NCI-H524 (cell line): ENCODE data around the gene RNF39.
"Not testable (repeated sequence)": the region's sequence is repeated elsewhere in the genome, so short reads cannot be mapped to it uniquely, and the experiment has no call there.

ENCODE experiments used
- DNase-seq, 2 experiments: peaks; one replicate each; lab custom pipeline; 2025; lab: John Stamatoyannopoulos, UW

The RNF39 gene

DNA sequence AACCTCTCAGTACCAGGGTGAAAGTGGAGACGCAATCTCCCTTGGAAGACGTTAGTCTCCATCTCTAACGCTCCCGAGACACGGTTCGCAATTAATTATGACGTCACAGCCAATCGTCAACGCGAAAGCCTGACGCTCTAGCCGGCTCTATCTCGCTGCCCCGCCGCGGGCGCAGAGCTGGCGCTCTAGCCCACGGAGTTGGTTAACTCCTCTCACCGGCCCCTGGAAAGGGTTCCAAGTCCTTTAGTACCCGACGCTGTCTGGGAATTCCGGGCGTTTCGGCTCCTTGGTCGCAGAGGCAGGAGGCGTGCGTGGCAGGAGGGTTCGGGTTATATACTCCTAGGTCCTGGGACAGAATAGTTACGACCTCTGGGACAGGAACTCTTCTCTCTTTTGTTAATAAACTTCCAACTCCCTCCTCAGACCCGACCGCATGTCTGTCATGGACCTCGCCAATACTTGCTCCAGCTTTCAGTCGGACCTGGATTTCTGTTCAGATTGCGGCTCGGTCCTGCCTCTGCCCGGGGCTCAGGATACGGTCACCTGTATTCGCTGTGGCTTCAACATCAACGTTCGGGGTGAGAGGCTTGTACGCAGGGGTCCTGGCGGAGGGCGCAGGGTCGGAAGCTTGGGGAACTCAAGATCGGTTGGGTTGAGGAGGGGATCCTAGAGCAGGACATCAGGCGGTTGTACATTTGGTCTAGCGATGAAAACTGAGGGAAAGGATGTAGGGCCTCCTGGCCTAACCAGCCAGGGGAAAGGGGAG lies 14.3 kb downstream of the RNF39 start, which contains the start of gene POLR1H:
TSS of gene POLR1H (plus strand) at position 174 of the 766 bp plus-strand sequence. CDS start at position 434, 260 bp downstream.
- DNase-seq = peak; percentile 92 to 95

DNA sequence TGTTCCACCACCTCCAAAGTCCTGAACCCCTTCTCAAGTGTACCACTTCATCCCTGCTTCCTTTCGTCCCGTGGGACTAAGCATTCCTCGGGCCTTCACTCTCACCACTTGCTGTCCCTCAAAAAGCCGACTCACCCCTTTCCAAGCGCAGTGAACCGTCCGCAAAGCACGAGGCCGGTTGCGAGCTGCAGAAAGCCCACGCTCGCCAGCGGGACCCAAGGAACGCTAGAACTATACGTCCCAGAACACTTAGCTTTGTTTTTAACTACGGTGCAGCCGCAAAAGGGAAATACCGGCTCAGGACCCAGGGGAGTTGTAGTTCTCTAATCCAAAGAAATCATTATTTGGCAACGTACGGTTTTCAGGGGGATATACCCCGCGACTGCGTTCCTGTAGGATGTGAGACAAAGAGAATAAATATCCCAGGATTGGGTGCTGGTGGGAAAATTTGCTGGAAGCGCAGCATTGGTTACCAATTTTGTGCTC lies 14.9 kb downstream of the RNF39 start:
- peak in 1 of 2 experiments; percentile 6 for DNase-seq

DNA sequence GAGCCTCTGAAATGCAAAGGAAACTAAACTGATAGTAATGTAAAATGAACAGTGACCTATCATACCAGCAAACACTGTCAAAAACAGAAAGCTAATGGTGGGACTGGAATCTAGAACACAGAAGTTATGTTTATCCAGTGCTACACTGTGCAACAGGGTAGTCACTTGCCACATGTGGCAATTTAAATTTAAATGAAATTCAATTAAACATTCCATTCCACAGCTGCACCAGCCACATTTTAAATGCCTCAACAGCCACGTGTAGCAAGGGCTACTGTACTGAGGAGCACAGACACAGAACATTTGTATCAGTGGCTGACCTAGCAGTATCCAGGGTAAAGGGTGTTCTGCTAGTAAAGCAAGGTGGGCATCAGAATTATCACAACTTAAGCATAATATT lies 20.1 kb downstream of the RNF39 start:
- DNase-seq = no peak

DNA sequence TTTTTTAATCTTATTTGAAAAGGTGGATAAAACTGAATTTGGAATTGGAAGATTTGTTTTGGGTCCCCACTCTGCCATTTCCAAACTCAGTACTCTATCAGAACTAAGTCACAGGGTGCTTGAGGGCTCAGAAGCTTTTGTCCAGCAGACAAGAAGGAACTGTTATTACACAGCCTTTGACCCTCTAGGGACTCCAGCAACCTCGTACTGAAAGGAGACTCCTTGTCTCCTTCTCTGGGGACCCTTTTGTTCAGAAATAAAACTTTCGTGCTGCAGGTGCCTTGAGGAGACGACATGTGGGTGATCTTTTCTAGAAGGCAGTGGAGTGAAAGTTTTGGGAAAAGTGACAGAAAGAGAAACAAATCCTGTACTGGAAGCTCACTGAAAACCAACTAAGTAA lies 21.9 kb downstream of the RNF39 start:
- DNase-seq = no peak

DNA sequence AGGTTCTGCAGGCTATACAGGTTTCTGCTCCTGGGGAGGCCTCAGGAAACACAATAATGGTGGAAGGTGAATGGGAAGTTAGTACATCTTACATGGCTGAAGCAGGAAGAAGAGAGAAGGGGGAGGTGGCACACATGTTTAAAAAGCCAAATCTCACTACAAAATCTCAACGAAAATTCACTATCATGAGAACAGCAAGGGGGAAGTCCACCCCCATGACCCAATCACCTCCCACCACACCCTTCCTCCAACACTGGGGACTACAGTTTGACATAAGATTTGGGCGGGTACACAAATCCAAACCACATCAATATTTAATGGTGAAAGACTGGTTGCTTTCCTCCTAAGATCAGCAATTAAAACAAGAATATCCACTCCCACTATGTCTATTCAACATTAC lies 28.3 kb downstream of the RNF39 start:
- no peak for DNase-seq

DNA sequence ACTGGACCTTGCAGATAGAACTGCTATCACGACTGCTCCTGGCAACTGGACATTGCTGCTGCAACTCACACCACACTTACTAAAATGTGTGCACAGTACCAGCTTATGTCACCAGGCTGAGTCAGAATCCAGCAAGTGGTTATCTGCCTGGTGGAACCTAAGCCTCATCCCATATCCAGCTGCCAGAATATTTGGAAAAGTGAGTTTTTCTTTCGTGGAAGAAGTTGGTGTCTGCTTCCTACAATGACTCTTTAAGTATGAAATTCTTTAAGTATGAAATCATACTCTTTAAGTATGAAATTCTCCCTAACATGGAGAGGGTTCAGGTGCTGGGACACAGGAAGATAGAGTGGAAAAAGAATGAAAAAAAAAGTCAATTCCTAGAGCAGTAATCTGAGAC lies 30.9 kb downstream of the RNF39 start:
- no peak for DNase-seq

DNA sequence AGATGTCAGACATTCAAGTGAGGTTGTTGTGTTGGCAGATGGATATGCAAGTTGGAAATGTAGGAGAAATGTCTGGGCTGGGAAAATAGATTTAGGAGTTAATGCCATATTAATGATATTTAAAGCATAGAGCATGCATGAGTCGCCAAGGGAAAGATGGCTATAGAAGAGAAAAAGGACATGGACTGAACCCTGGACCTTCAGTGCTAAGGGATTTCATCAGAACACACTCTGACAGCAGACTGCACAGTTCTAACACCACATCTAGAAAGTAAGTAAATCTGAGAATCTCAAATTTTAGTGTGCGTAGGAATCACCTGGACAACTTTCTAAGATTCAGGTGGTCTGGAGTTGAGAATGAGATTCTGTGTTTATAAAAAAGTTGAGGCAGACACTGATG lies 31.8 kb downstream of the RNF39 start:
- DNase-seq = no peak

DNA sequence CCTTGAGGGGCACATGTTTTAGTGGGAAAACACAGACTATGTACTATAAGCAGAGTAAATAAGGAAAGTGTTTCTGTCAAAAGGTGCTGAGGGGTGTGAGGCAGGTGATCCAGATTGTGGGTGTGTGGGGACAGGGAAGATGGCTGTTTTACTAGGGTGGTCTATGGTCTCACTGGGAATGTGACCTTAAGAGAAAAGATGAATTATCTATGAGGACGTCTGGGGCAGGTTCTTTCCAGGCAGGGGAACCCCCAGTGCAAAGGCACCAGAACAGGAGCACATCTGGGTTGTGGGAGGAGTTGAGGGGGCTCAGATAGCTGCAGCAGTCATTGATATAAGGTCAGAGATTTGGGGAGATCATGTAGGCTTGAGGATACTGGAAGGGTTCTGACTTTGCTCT lies 32.7 kb downstream of the RNF39 start:
- DNase-seq = no peak

DNA sequence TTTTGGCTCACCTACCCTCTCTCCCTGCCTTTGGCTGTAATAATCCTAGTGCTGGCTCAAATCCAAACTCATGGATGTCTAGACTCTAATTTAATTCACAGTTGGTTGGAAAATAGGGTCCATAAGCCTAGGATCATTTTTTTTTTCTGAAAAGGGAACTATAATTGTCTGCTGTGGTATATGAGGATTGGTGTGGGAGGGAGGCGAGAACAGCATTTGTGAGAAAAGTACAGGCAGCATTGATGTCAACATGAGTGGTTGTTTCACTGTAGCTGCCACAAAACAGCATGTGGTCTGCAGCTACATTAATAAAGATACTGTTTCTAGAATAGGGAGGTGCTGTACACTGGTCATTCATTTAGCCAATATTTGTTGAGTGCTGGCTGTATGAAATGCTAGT lies 33.1 kb downstream of the RNF39 start:
- DNase-seq = no peak

DNA sequence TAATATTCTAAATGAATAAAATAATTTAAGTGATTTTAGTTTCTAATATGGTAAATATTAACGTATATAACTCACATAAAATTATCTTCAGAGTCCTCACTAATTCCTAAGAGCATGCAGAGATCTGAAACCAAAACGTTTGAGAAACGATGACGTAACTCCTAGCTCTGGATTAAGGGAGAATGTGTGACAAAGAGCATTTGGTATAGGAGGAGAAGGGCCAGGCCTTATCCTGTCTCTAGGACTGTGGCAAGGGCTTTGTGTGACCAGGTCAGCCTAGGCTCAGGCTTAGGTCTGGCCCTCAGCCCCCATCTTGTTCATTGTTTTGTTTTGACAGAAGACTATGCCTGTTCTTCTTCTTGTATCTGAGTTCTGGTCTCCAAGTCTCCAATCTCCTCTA lies 33.7 kb downstream of the RNF39 start:
- no peak for DNase-seq

DNA sequence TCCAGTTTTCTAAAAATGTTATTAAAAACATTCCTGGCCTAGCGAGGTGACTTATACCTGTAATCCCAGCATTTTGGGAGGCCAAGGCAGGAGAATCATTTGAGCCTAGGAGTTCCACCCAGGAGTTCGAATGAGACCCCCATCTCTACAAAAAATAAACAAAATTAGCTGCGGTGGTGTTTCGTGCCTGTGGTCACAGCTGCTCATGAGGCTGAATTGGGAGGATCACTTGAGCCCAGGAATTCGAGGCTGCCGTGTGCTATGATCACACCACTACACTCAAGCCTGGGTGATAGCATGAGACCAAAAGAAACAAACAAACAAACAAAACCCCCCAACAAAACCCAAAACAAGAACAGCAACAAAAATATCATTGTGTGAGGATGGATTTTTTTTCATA lies 34.3 kb downstream of the RNF39 start:
- DNase-seq = no peak

DNA sequence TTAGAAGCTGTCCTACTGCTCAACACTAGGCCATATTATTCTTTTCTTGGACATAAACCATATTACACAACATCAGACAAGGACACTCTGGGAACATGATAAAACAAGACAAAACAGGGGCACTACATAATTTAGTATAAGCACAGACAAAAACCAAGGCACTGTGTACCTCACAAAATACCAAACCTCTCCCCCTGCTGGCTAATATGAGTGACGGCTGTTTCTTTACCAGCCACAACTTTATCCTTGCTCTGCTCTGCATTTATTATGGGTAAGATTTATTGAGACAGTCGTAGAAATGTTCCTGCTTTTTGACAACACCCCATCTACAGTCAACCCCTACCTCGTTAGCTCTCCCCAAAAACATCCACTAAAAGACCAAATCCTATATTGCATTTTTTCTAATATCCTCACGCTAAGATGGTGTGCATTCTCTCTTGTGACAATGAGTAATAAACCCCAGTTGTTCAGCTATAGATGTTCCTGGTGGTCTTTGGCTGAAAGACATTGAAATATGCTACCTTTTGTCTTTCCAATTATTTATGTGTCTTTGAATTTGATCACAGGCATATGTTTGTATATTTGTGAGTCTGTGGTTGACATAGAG lies 38.3 kb downstream of the RNF39 start:
- DNase-seq = peak in 1 of 2 experiments; percentile 15

DNA sequence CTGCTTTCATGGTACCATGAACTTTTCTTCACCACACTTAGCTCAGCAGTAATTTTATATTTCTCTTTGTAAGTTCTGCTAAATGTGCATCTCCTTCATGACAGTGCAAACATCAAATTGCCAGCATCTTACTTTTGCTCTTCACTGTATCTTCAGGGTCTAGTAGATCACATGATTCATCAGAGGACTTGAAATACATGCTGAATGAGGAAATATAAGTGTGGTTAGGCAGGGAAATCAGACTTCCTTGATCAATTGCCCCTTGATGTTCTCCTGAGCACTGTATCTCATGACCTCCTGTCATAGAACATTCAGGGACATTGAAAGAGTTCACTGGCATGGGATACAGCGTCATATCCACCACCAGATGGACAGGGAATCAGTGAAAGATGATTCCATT lies 39.8 kb downstream of the RNF39 start:
- DNase-seq = no peak

DNA sequence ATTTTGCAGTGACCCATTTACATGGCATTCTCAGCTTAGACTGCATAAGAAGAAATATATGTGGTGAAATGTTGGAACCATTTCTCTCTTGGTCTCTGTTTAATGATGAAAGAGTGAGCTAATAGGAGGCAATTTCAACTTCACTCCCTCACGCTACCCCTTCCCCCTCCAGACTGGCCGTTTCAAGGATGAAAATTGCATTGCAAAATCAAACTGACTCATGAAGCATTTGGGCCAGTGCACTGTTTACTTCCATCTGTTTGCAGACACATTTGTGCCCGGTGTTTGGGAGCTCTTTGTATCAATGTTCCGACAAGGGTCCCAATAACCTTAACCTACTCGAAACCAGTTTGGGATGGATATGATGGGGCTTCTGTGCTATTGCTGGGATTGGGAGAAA lies 42.1 kb downstream of the RNF39 start:
- DNase-seq = not testable (repeated sequence)

DNA sequence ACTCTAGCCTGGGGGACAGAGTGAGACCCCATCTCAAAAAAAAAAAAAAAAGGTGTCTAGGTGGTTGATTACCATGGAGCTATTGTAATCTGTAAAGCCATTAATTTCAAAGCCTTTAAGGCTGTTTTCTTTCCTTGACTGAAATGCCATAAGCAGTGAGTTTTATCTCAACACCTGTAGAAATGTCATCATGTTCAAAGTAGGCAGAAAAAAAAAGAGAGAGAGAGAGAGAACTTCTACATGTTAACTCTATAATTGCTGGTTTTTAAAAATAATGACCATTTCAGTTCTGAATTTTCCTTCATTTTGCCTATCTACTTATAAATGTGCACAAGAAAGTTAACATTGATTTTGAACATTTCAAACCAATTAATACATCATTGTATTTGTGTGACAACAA lies 44.2 kb downstream of the RNF39 start:
- no peak for DNase-seq

DNA sequence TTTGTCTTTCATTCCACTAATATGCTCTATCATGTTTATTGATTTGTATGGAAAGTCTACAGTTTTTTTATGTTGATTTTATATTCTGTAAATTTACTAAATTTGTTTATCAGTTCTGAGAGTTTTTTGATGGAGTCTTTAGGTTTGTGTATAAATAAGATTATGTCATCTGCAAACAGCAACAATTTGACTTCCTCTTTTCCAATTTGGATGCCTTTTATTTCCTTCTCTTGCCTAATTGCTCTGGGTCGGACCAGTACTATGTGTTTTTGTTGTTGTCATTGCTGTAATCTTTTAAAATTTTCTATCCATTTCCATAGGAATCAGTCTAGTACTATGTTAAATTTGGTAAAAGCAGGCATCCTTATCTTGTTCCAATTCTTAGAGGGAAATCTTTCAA lies 46.0 kb downstream of the RNF39 start:
- DNase-seq = no peak

DNA sequence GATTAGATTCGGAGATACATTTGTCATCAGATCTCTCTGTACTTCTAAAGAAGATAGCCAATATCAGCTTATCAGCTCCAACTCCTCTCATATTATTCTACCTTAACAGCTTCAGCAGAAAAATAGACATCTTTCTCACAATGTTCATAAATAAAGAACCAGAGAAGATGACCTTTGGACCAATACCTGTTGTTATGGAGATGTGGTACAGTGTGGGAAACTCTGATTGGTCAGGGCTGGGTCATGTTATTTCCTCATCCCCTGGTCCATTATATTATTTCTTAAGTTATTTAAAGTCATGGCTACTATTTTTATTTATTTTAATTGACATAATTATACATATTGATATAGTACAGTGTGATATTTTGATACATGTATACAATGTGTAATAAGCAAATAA lies 50.4 kb downstream of the RNF39 start:
- DNase-seq = no peak

DNA sequence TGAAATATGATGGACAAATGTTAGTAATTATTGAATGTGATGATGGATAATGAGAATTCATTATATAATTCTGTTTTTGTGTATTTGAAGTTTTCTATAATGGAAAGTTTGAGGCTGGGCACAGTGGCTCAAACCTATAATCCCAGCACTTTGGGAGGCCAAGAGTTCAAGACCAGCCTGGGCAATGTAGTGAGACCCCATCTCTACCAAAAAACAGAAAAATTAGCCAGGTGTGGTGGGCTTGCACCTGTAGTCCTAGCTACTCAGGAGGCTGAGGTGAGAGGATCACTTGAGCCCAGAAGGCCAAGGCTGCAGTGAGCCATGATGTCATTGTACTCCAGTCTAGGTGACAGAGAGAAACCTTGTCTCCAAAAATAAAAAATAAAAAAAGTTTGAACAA lies 52.9 kb downstream of the RNF39 start:
- not testable (repeated sequence) for DNase-seq

DNA sequence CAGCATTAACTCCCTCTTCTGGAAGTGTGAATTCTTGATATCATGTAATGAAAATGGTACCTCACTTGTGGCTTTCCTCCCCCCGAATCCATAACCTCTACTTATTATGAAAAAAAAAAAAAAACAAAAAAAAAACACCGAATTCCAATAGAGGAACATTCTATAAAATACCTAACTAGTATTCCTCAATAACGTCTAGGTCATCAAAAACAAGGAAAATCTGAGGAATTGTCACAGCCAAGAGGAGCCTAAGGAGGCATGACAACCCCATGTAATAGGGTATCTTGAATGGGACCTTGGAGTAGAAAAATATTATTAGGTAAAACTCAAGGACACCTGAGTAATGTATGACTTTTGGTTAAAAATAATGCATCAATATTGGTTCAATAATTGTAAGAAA lies 53.4 kb downstream of the RNF39 start:
- no peak for DNase-seq

DNA sequence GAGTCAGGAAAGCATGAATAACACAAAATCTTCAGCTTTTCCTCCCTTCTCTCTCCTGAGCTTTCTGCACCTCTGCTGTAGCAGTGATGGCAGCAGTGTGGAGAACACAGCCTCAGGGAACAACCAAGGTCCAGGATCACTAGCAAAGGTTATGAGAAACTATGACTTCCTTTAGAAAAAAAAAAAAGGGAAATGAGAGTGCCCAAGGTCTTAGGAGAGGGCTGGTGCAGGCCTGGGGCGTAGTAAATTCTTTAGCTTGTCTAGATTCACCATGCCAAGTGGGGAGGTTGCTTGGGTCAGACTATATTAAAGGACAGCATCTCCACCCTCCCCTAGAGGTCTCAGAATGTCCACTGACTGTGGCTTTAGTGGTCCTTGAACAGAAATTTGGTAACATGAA lies 54.9 kb downstream of the RNF39 start:
- DNase-seq = no peak
